HepG2 (cell line): ENCODE results near the gene USP11.

ENCODE experiments used
- CBFB ChIP-seq: sonication (generic); formaldehyde crosslinking; IDR thresholded peaks from 2 replicates; pipeline ENCODE4 v1.4.0; 2020; ENCODE audit warnings: missing genetic modification reagents
- EP300 ChIP-seq, 3 experiments: sonication (generic) in 1 of 3; formaldehyde crosslinking in 1 of 3; IDR thresholded peaks; 2 replicates each; pipeline versions ENCODE4 v1.5.1 to v1.6.1; 2011 to 2020; ENCODE audit warnings: low read depth in 2 of 3, low read length in 2 of 3, borderline replicate concordance in 1 of 3, improper control_type of control experiment in 1 of 3, mild to moderate bottlenecking in 1 of 3, missing genetic modification reagents in 1 of 3, moderate library complexity in 1 of 3
- EZH2 ChIP-seq: conservative IDR thresholded peaks from 2 replicates; pipeline ENCODE4 v1.6.1; 2012; ENCODE audit warnings: mild to moderate bottlenecking, low read depth, low read length, moderate library complexity
- FOSL2 ChIP-seq: sonication (generic); formaldehyde crosslinking; IDR thresholded peaks from 2 replicates; pipeline ENCODE4 v1.4.0; 2020; ENCODE audit warnings: missing genetic modification reagents
- GPN1 ChIP-seq: sonication (generic); formaldehyde crosslinking; IDR thresholded peaks from 2 replicates; pipeline ENCODE4 v1.5.1; 2020; ENCODE audit warnings: missing genetic modification reagents, borderline replicate concordance
- KAT7 ChIP-seq: IDR thresholded peaks from 2 replicates; pipeline ENCODE4 v1.6.1; 2018; ENCODE audit warnings: borderline replicate concordance, missing compliant biosample characterization
- MBD4 ChIP-seq: IDR thresholded peaks from 2 replicates; pipeline ENCODE4 v1.6.1; 2012; ENCODE audit warnings: low read length, inconsistent platforms, borderline replicate concordance
- MYNN ChIP-seq: sonication (generic); formaldehyde crosslinking; IDR thresholded peaks from 2 replicates; pipeline ENCODE4 v1.4.0; 2020; ENCODE audit warnings: mild to moderate bottlenecking, low read depth, missing genetic modification reagents
- POLR2A ChIP-seq, 2 experiments: IDR thresholded peaks; 2 replicates each; pipeline ENCODE4 v1.6.1; 2011; ENCODE audit warnings: low read depth in 2 of 2, low read length in 2 of 2, mild to moderate bottlenecking in 1 of 2, moderate library complexity in 1 of 2; ENCODE audit not compliant: insufficient read depth in 1 of 2
- POLR2AphosphoS5 ChIP-seq: IDR thresholded peaks from 2 replicates; pipeline ENCODE4 v1.6.1; 2012; ENCODE audit warnings: low read depth, low read length
- ZNF274 ChIP-seq: sonication (generic); formaldehyde crosslinking; IDR thresholded peaks from 2 replicates; pipeline ENCODE4 v1.5.1; 2020; ENCODE audit warnings: mild to moderate bottlenecking, missing genetic modification reagents
- ZNF501 ChIP-seq: sonication (generic); formaldehyde crosslinking; IDR thresholded peaks from 2 replicates; pipeline ENCODE4 v1.5.1; 2020; ENCODE audit warnings: mild to moderate bottlenecking, moderate library complexity, missing genetic modification reagents
- TF ChIP-seq, protein P1 (sequence below): sonication (generic); formaldehyde crosslinking; IDR thresholded peaks from 2 replicates; pipeline ENCODE4 v1.5.0; 2020; ENCODE audit warnings: mild to moderate bottlenecking, missing genetic modification reagents, moderate library complexity
- TF ChIP-seq, protein P2 (sequence below): IDR thresholded peaks from 2 replicates; pipeline ENCODE4 v1.6.1; 2016; ENCODE audit warnings: low read depth

DNA sequence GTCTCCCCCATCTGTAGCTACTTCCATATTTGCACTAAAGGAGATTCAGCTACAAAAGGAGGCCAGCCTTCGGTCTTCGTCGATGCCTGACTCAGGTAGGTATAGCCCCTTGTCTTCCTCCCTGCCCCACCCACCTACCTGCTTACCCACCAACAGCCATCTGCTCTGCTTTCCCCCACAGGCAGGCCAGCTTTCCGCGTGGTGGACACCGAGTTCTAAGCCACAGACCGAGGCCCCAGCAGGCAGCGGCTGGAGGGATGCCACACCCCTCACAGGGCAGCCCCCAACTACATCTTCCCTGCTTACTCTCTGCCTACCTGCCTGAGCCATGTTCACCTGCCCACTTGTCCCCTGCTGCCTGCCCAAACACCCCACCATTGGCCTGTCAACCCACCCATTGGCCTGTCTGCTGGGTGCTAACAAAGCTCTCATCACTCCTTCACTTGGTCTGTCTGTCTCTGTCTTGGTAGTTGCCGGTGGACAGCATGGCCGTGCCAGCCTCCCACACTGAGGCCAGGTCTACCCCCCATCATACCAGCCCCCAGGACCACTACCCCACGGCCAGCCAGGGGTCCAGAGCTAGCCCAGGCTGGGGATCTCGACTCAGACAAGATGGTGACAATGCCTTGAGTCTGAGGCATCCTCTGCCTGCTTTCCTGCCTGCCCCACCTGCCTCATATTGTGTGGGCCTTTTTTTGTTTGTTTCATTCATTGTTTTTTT, 4.1 kb upstream of the USP11 start:
- TF ChIP-seq POLR2AphosphoS5 (no peak), ZNF501 (CRISPR knock-in tag) (no peak), GPN1 (no peak), ZNF274 (CRISPR knock-in tag) (no peak), MBD4 (no peak), FOSL2 (CRISPR knock-in tag) (no peak), CBFB (no peak), KAT7 (CRISPR knock-in tag) (no peak), MYNN (CRISPR knock-in tag) (no peak), EZH2 (no peak), POLR2A (IDR thresholded peaks at IDR 0.05; ENCODE audit: insufficient read depth in 1 of 2, low read depth in 2 of 2, low read length in 2 of 2) (no peak), EP300 (IDR thresholded peaks at IDR 0.05; ENCODE audit: low read depth in 2 of 2, low read length in 2 of 2) (no peak), EP300 (CRISPR knock-in tag; IDR thresholded peaks at IDR 0.05; ENCODE audit: borderline replicate concordance) (no peak)
- TF ChIP-seq, protein P1, sequence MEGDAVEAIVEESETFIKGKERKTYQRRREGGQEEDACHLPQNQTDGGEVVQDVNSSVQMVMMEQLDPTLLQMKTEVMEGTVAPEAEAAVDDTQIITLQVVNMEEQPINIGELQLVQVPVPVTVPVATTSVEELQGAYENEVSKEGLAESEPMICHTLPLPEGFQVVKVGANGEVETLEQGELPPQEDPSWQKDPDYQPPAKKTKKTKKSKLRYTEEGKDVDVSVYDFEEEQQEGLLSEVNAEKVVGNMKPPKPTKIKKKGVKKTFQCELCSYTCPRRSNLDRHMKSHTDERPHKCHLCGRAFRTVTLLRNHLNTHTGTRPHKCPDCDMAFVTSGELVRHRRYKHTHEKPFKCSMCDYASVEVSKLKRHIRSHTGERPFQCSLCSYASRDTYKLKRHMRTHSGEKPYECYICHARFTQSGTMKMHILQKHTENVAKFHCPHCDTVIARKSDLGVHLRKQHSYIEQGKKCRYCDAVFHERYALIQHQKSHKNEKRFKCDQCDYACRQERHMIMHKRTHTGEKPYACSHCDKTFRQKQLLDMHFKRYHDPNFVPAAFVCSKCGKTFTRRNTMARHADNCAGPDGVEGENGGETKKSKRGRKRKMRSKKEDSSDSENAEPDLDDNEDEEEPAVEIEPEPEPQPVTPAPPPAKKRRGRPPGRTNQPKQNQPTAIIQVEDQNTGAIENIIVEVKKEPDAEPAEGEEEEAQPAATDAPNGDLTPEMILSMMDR = no peak
- TF ChIP-seq, protein P2, sequence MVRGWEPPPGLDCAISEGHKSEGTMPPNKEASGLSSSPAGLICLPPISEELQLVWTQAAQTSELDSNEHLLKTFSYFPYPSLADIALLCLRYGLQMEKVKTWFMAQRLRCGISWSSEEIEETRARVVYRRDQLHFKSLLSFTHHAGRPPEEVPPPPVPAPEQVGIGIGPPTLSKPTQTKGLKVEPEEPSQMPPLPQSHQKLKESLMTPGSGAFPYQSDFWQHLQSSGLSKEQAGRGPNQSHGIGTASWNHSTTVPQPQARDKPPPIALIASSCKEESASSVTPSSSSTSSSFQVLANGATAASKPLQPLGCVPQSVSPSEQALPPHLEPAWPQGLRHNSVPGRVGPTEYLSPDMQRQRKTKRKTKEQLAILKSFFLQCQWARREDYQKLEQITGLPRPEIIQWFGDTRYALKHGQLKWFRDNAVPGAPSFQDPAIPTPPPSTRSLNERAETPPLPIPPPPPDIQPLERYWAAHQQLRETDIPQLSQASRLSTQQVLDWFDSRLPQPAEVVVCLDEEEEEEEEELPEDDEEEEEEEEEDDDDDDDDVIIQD (CRISPR knock-in tag) = no peak
